Measurements from ENCODE around the gene DIP2C. TPM values are rescaled to one million over a fixed set of nuclear protein-coding genes. Genes with fewer than 3 reads are reported as not detected.

DIP2C gene
- total RNA-seq, 1 experiment from 2014 or later, result 11.0 TPM

GRCh38 chr10:693506-693905, 4.0 kb upstream of the DIP2C start:
- DNase-seq, result peak; percentile 48
- Mint-ChIP-seq H3K27me3 (ENCODE audit: unreplicated experiment) (peaks cover 12% of the 10 kb centered on the region), H3K4me3 (ENCODE audit: low read depth, unreplicated experiment) (peak overlapping the region; percentile 54), H3K27ac (ENCODE audit: unreplicated experiment) (peak overlapping the region; percentile 13), H3K36me3 (ENCODE audit: insufficient read depth, unreplicated experiment) (peaks cover 27% of the 10 kb centered on the region), H3K4me1 (ENCODE audit: low read depth, unreplicated experiment) (peaks cover 22% of the 10 kb centered on the region), H3K9me3 (ENCODE audit: low read depth, unreplicated experiment) (no peaks in the 10 kb centered on the region)
- intact Hi-C loops (cut with micrococcal nuclease; ENCODE audit: unreplicated experiment), result loop anchor here (5.0 kb wide), 1 partner anchor 89 kb away; no protein-coding TSS in a partner anchor
- no TSS peak for BruUV-seq (replicated peaks)
- TF ChIP-seq CTCF (IDR thresholded peaks at IDR 0.05; ENCODE audit: unreplicated experiment), result no peak
- CTCF ChIA-PET, result interaction anchor here (0.5 to 0.6 kb wide), 2 partner anchors 356 kb away, joined by 3 to 4 read pairs; partner anchors contain the start of gene IDI1

GRCh38 chr10:692682-693351, 3.3 kb upstream of the DIP2C start:
- H3K9me3 Mint-ChIP-seq (ENCODE audit: low read depth, unreplicated experiment), result no peaks in the 10 kb centered on the region
- H3K27me3 Mint-ChIP-seq (ENCODE audit: unreplicated experiment), result peaks cover 5% of the 10 kb centered on the region
- H3K4me3 Mint-ChIP-seq (ENCODE audit: low read depth, unreplicated experiment), result peak overlapping the region; percentile 54
- DNase-seq, result no peak
- TSS peak; percentile 88 for BruUV-seq (replicated peaks)
- CTCF ChIA-PET, result no interaction called here
- intact Hi-C loops (cut with micrococcal nuclease; ENCODE audit: unreplicated experiment), result loop anchor here (5.0 kb wide), 1 partner anchor 89 kb away; no protein-coding TSS in a partner anchor
- peak overlapping the region; percentile 13 for H3K27ac Mint-ChIP-seq (ENCODE audit: unreplicated experiment)
- H3K4me1 Mint-ChIP-seq (ENCODE audit: low read depth, unreplicated experiment), result peaks cover 22% of the 10 kb centered on the region
- H3K36me3 Mint-ChIP-seq (ENCODE audit: insufficient read depth, unreplicated experiment), result peaks cover 31% of the 10 kb centered on the region
- no peak for TF ChIP-seq CTCF (IDR thresholded peaks at IDR 0.05; ENCODE audit: unreplicated experiment)

GRCh38 chr10:691216-691615, 1.7 kb upstream of the DIP2C start:
- intact Hi-C loops (cut with micrococcal nuclease; ENCODE audit: unreplicated experiment), result loop anchor here (5.0 kb wide), 1 partner anchor 91 kb away; no protein-coding TSS in a partner anchor
- no TSS peak for BruUV-seq (replicated peaks)
- no peak for DNase-seq
- Mint-ChIP-seq H3K27ac (ENCODE audit: unreplicated experiment) (peak overlapping the region; percentile 81), H3K4me1 (ENCODE audit: low read depth, unreplicated experiment) (peaks cover 22% of the 10 kb centered on the region), H3K9me3 (ENCODE audit: low read depth, unreplicated experiment) (no peaks in the 10 kb centered on the region), H3K27me3 (ENCODE audit: unreplicated experiment) (no peaks in the 10 kb centered on the region), H3K4me3 (ENCODE audit: low read depth, unreplicated experiment) (peak overlapping the region; percentile 78), H3K36me3 (ENCODE audit: insufficient read depth, unreplicated experiment) (peaks cover 31% of the 10 kb centered on the region)
- CTCF ChIA-PET, result no interaction called here
- TF ChIP-seq CTCF (IDR thresholded peaks at IDR 0.05; ENCODE audit: unreplicated experiment), result no peak

GRCh38 chr10:690372-691161, 1.1 kb upstream of the DIP2C start:
- H3K4me3 Mint-ChIP-seq (ENCODE audit: low read depth, unreplicated experiment), result peak overlapping the region; percentile 78
- no peaks in the 10 kb centered on the region for H3K9me3 Mint-ChIP-seq (ENCODE audit: low read depth, unreplicated experiment)
- H3K4me1 Mint-ChIP-seq (ENCODE audit: low read depth, unreplicated experiment), result peaks cover 22% of the 10 kb centered on the region
- CTCF ChIA-PET, result no interaction called here
- no peaks in the 10 kb centered on the region for H3K27me3 Mint-ChIP-seq (ENCODE audit: unreplicated experiment)
- BruUV-seq (replicated peaks), result no TSS peak
- no peak for DNase-seq
- intact Hi-C loops (cut with micrococcal nuclease; ENCODE audit: unreplicated experiment), result loop anchor here (5.0 kb wide), 1 partner anchor 92 kb away; no protein-coding TSS in a partner anchor
- TF ChIP-seq CTCF (IDR thresholded peaks at IDR 0.05; ENCODE audit: unreplicated experiment), result no peak
- peak overlapping the region; percentile 81 for H3K27ac Mint-ChIP-seq (ENCODE audit: unreplicated experiment)
- H3K36me3 Mint-ChIP-seq (ENCODE audit: insufficient read depth, unreplicated experiment), result peaks cover 31% of the 10 kb centered on the region

Measured in Calu3 (cell line).